GM18517 (cell line): ENCODE results near the gene LTBP2.
"Not testable (repeated sequence)": the region's sequence is repeated elsewhere in the genome, so short reads cannot be mapped to it uniquely, and the experiment has no call there.

Experiments
- ATAC-seq: cut with Tn5 transposase; IDR thresholded peaks from one replicate; pipeline ENCODE4 v1.9.1; 2021; ENCODE audit warnings: mild to moderate bottlenecking, moderate library complexity; ENCODE audit not compliant: unreplicated experiment

LTBP2 gene

GRCh38 chr14:74554742-74555362, 57.2 kb downstream of the LTBP2 start:
- no peak for ATAC-seq

- no peak for ATAC-seq
Measured at GRCh38 chr14:74552623-74553022, 59.4 kb downstream of the LTBP2 start.

- ATAC-seq: no peak
Measured at GRCh38 chr14:74551431-74552371, 60.3 kb downstream of the LTBP2 start.

GRCh38 chr14:74551001-74551400, 61.0 kb downstream of the LTBP2 start:
- ATAC-seq: no peak

- no peak for ATAC-seq
Measured at GRCh38 chr14:74550071-74550470, 62.0 kb downstream of the LTBP2 start.

GRCh38 chr14:74549588-74549987, 62.4 kb downstream of the LTBP2 start:
- ATAC-seq: no peak

GRCh38 chr14:74548881-74549280, 63.2 kb downstream of the LTBP2 start:
- no peak for ATAC-seq

GRCh38 chr14:74547331-74547927, 64.6 kb downstream of the LTBP2 start:
- ATAC-seq: no peak

- no peak for ATAC-seq
Measured at GRCh38 chr14:74546416-74546815, 65.6 kb downstream of the LTBP2 start.

- ATAC-seq: no peak
Measured at GRCh38 chr14:74545386-74545785, 66.7 kb downstream of the LTBP2 start.

- ATAC-seq: no peak
Measured at GRCh38 chr14:74543771-74544438, 68.1 kb downstream of the LTBP2 start.

GRCh38 chr14:74542056-74542685, 69.9 kb downstream of the LTBP2 start:
- no peak for ATAC-seq

GRCh38 chr14:74541225-74541624, 70.8 kb downstream of the LTBP2 start:
- no peak for ATAC-seq

- ATAC-seq: no peak
Measured at GRCh38 chr14:74539503-74539902, 72.5 kb downstream of the LTBP2 start.

- no peak for ATAC-seq
Measured at GRCh38 chr14:74538411-74539391, 73.3 kb downstream of the LTBP2 start.

- ATAC-seq: not testable (repeated sequence)
Measured at GRCh38 chr14:74536336-74536735, 75.7 kb downstream of the LTBP2 start.

- ATAC-seq: no peak
Measured at GRCh38 chr14:74535756-74536325, 76.2 kb downstream of the LTBP2 start.

- ATAC-seq: no peak
Measured at GRCh38 chr14:74533576-74533975, 78.5 kb downstream of the LTBP2 start.

- ATAC-seq: no peak
Measured at GRCh38 chr14:74532246-74532645, 79.8 kb downstream of the LTBP2 start.
